AG04449 (cell line): Measurements from ENCODE around the gene GPHA2.

Experiments
- CTCF ChIA-PET: fragments of 350-600 bp; formaldehyde crosslinking; extraction: SDS; loops from one replicate; lab custom pipeline; 2021; ENCODE audit warnings: antibody characterized with exemption; lab: Yijun Ruan, JAX
- POLR2A ChIA-PET: fragments of 400-600, 350-600 bp; formaldehyde crosslinking; extraction: SDS; loops from one replicate; lab custom pipeline; 2020; ENCODE audit warnings: antibody characterized with exemption, inconsistent platforms; lab: Yijun Ruan, JAX
- DNase-seq: peaks from one replicate; pipeline ENCODE4 v3.0.0-alpha.2; 2010; ENCODE audit warnings: low read depth, low spot score
- H3K4me3 ChIP-seq: 2 replicates; pipeline ENCODE4 v1.5.1; 2011; ENCODE audit warnings: low read depth, mild to moderate bottlenecking, control low read depth, low read length
- CTCF ChIP-seq: IDR thresholded peaks from one replicate; pipeline ENCODE4 v1.5.1; 2011; ENCODE audit warnings: mild to moderate bottlenecking, moderate library complexity, low read length, control low read depth, inconsistent platforms; ENCODE audit not compliant: insufficient read depth; ENCODE audit errors: missing control alignments

GPHA2 gene

GRCh38 chr11:64969209-64969608, 33.5 kb upstream of the GPHA2 start:
- POLR2A ChIA-PET = no interaction called here
- CTCF ChIA-PET = no interaction called here
- no peak for TF ChIP-seq CTCF
- no peak overlapping the region for H3K4me3 ChIP-seq
- DNase-seq = peak; percentile 21

DNA sequence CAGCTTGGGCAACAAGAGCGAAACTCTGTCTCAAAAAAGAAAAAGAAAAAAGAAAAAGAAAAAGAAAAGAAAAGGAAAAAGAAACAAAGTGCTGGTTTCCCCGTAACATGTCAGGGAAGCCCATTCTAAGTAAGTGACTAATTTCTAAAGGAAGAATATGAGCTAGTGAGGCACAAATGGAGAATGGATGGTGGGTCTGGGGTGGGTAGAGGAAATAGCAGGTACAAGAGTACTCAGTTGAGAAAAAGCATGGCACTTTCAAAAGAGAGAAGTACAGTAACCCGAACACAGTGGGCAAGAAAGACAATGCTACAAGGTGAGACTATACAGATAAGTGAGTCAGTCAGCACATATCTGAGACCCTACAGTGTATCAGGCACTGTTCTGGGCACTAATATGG, 31.7 kb upstream of the GPHA2 start:
- no peak for DNase-seq
- no peak for TF ChIP-seq CTCF
- no peak overlapping the region for H3K4me3 ChIP-seq
- POLR2A ChIA-PET = no interaction called here
- CTCF ChIA-PET = no interaction called here

DNA sequence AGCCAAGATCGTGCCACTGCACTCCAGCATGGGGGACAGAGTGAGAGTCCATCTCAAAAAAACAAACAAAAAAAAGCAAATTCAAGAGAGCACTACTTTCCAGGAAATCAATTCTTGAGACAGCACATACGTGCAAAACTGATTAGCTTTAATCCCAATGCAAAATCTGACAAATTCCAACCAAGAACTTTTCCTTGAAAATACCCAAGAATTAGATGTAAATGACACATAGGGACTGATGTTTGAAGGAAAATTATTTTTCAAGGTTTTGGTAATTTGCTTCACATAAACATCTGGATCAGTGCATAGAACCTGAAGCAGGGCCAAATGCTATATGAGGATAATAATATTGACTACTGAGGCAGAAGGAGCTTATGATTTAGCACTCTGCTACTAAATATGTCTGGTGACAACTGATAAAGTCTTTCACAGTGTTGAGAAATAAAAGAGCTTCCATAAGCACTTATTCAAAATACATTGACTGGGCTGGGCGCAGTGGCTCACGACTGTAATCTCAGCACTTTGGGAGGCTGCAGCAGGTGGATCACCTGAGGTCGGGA, 27.5 kb upstream of the GPHA2 start:
- POLR2A ChIA-PET = no interaction called here
- CTCF ChIA-PET = interaction anchor here (1.0 to 1.4 kb wide), 3 partner anchors 10 to 75 kb away, joined by 3 to 6 read pairs (median 3); partner anchors contain the start of gene ARL2
- no peak for TF ChIP-seq CTCF
- DNase-seq = no peak
- no peak overlapping the region for H3K4me3 ChIP-seq

GRCh38 chr11:64960719-64961118, 25.0 kb upstream of the GPHA2 start:
- ChIA-PET CTCF (no interaction called here), POLR2A (no interaction called here)
- no peak for DNase-seq
- TF ChIP-seq CTCF = no peak
- no peak overlapping the region for H3K4me3 ChIP-seq

GRCh38 chr11:64959498-64959897, 23.8 kb upstream of the GPHA2 start:
- POLR2A ChIA-PET = no interaction called here
- DNase-seq = no peak
- CTCF ChIA-PET = no interaction called here
- TF ChIP-seq CTCF = no peak
- H3K4me3 ChIP-seq = no peak overlapping the region

DNA sequence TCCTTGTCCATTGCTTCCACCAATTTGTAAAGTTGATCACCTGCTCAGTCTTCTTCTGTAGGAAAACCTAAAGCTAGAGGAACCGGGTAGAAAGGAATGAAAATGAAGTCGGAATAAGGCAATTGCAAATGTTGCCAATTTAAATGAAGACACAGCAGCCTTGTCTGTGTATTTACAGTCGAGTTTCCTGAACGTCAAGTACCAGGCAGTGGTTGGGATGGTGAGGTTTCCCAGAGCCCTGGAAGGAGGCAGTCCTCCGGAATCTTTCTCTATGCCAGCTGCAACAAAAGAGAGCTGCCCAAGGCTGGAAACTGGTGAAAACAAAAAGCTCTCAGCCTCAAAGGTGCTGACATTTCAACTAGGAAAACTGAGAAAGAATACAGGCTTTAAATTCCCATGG, 18.5 kb upstream of the GPHA2 start:
- TF ChIP-seq CTCF = no peak
- H3K4me3 ChIP-seq = no peak overlapping the region
- ChIA-PET POLR2A (no interaction called here), CTCF (interaction anchor here (1.6 kb wide), 1 partner anchor 60 kb away, joined by 4 read pairs; no protein-coding TSS in a partner anchor)
- no peak for DNase-seq
